ENCODE data around the gene USP24. TPM values are rescaled to one million over a fixed set of nuclear protein-coding genes. Genes with fewer than 3 reads are reported as not detected.

USP24 gene
- total RNA-seq, 6 experiments from 2014 or later: 19.9 to 28.0 (median 21.9) TPM

- DNase-seq: peak in 1 of 3 donors; percentile 36
Observed at GRCh38 chr1:55055951-55056631, 159.1 kb downstream of the USP24 start.

GRCh38 chr1:55055084-55055882 lies 159.9 kb downstream of the USP24 start:
- H3K36me3 ChIP-seq: peaks cover 0 to 45% (median 20%) of the 10 kb centered on the region in 4 donors
- H3K9me3 ChIP-seq: no peaks in the 10 kb centered on the region
- no peak for TF ChIP-seq POLR2A (IDR thresholded peaks at IDR 0.05)
- TF ChIP-seq CTCF (IDR thresholded peaks at IDR 0.05): no peak
- 54% methylated on average over 8 of the region's 12 CpGs for WGBS (ENCODE audit: insufficient coverage, low coverage, low lambda C conversion rate, missing lambda C conversion rate)
- DNase-seq: peak in 1 of 3 donors; percentile 80
- H3K27ac ChIP-seq: peak overlapping the region in 2 of 3 donors; percentile 50 to 93
- peak in 1 of 4 donors; percentile 18 for ATAC-seq
- no peaks in the 10 kb centered on the region for H3K27me3 ChIP-seq
- peaks cover 0 to 56% (median 28%) of the 10 kb centered on the region in 4 donors for H3K4me1 ChIP-seq
- no peak overlapping the region for H3K4me3 ChIP-seq
- intact Hi-C loops (cut with DNase I): no loop called here

More at GRCh38 chr1:55055951-55056631, 159.1 kb downstream of the USP24 start:
- intact Hi-C loops (cut with DNase I): no loop called here
- Histone ChIP-seq H3K4me1 (peaks cover 0 to 51% (median 24%) of the 10 kb centered on the region in 4 donors), H3K36me3 (peaks cover 0 to 52% (median 22%) of the 10 kb centered on the region in 4 donors), H3K4me3 (no peak overlapping the region), H3K9me3 (no peaks in the 10 kb centered on the region), H3K27me3 (no peaks in the 10 kb centered on the region), H3K27ac (peak overlapping the region in 1 of 3 donors; percentile 54)
- ATAC-seq: no peak
- WGBS (ENCODE audit: insufficient coverage, low coverage, low lambda C conversion rate, missing lambda C conversion rate): 86% methylated on average over 13 of the region's 42 CpGs
- TF ChIP-seq CTCF (IDR thresholded peaks at IDR 0.05): no peak
- no peak for TF ChIP-seq POLR2A (IDR thresholded peaks at IDR 0.05)

GRCh38 chr1:55054396-55054795 lies 160.8 kb downstream of the USP24 start:
- peaks cover 0 to 36% (median 18%) of the 10 kb centered on the region in 4 donors for H3K36me3 ChIP-seq
- no peak overlapping the region for H3K4me3 ChIP-seq
- H3K27me3 ChIP-seq: no peaks in the 10 kb centered on the region
- 94% methylated on average over 4 of the region's 5 CpGs for WGBS (ENCODE audit: insufficient coverage, low coverage, low lambda C conversion rate, missing lambda C conversion rate)
- ATAC-seq (no peak), DNase-seq (no peak)
- TF ChIP-seq POLR2A (IDR thresholded peaks at IDR 0.05): no peak
- TF ChIP-seq CTCF (IDR thresholded peaks at IDR 0.05): no peak
- peaks cover 0 to 65% (median 31%) of the 10 kb centered on the region in 4 donors for H3K4me1 ChIP-seq
- intact Hi-C loops (cut with DNase I): no loop called here
- no peaks in the 10 kb centered on the region for H3K9me3 ChIP-seq
- peak overlapping the region in 2 of 3 donors; percentile 86 to 93 for H3K27ac ChIP-seq

- ATAC-seq: peak; percentile 67 to 75 (median 72)
- Histone ChIP-seq H3K4me3 (peak overlapping the region in 2 of 3 donors; percentile 4 to 26), H3K4me1 (peaks cover 0 to 74% (median 35%) of the 10 kb centered on the region in 4 donors), H3K9me3 (no peaks in the 10 kb centered on the region), H3K27ac (peak overlapping the region; percentile 32 to 93 (median 86)), H3K36me3 (peaks cover 0 to 37% (median 14%) of the 10 kb centered on the region in 4 donors), H3K27me3 (no peaks in the 10 kb centered on the region)
- DNase-seq: peak; percentile 64 to 90 (median 84)
- no peak for TF ChIP-seq CTCF (IDR thresholded peaks at IDR 0.05)
- TF ChIP-seq POLR2A (IDR thresholded peaks at IDR 0.05): peak; percentile 54
- 0% methylated on average over 2 of the region's 7 CpGs for WGBS (ENCODE audit: insufficient coverage, low coverage, low lambda C conversion rate, missing lambda C conversion rate)
- intact Hi-C loops (cut with DNase I): no loop called here
Observed at GRCh38 chr1:55053265-55053954, 161.8 kb downstream of the USP24 start.
